LNCaP clone FGC (cell line): ENCODE data around the gene CDK18.

Source experiments
- DNase-seq: peaks from one replicate; pipeline ENCODE4 v3.0.0-alpha.2; 2011; ENCODE audit warnings: low read depth
- H3K4me3 ChIP-seq: 2 replicates; pipeline ENCODE4 v1.5.1; 2011; ENCODE audit warnings: mild to moderate bottlenecking, low read depth, low read length, control low read depth
- TF ChIP-seq, protein P1 (sequence below): IDR thresholded peaks from 2 replicates; pipeline ENCODE4 v1.5.1; 2012; ENCODE audit warnings: mild to moderate bottlenecking; ENCODE audit not compliant: control insufficient read depth, insufficient read depth; ENCODE audit errors: extremely low read depth

Gene CDK18

DNA sequence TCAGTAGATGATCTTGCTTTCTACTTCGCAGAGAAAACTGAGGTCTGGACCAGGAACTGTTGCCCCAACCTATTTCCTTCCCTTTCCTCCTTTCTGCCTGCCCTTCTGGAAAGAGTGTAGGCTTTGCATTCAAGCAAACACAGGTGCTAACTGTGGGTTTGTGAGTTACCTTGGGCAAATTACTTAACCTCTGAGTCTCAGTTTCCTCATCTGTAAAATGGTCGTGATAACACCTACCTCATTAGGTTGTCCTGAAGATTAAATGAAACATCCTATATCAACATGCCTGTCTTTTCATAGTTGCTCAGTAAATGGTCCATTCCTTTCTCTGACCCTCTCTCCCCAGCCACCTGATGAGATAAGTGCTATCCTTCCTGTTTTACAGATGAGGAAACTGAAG lies 39.1 kb upstream of the CDK18 start:
- TF ChIP-seq, protein P1, sequence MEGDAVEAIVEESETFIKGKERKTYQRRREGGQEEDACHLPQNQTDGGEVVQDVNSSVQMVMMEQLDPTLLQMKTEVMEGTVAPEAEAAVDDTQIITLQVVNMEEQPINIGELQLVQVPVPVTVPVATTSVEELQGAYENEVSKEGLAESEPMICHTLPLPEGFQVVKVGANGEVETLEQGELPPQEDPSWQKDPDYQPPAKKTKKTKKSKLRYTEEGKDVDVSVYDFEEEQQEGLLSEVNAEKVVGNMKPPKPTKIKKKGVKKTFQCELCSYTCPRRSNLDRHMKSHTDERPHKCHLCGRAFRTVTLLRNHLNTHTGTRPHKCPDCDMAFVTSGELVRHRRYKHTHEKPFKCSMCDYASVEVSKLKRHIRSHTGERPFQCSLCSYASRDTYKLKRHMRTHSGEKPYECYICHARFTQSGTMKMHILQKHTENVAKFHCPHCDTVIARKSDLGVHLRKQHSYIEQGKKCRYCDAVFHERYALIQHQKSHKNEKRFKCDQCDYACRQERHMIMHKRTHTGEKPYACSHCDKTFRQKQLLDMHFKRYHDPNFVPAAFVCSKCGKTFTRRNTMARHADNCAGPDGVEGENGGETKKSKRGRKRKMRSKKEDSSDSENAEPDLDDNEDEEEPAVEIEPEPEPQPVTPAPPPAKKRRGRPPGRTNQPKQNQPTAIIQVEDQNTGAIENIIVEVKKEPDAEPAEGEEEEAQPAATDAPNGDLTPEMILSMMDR = no peak
- no peak for DNase-seq
- no peak overlapping the region for H3K4me3 ChIP-seq

DNA sequence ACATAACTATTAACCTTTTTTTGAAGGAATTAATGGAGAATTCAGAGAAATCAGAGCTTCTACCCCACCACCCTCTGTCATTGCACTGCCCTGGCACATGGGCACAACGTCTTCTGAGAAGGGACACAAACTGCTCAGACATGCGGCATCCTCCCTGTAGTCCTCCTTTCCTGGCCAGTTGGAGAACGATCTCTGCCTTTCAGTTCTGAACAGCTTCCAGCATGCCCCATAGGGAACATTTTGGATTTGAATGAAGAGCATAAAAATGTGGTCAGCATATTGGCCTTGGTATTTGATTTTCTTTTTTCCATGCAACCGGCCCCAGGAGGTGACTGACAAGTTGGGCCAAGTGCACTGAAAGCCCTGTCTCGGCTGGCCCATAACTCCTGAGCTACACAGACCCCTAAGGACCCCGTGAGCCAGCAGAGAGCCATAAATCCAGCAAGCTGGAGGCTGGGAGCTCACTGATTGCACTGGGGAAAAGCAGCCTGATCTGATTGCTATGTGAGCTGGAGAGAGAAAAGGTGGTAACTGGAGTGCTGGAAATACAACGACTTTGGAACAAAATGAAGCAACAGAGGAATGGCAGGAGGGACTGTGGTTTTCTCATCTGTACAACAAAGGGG lies 37.8 kb upstream of the CDK18 start:
- TF ChIP-seq, protein P1 = no peak
- DNase-seq = no peak
- no peak overlapping the region for H3K4me3 ChIP-seq

DNA sequence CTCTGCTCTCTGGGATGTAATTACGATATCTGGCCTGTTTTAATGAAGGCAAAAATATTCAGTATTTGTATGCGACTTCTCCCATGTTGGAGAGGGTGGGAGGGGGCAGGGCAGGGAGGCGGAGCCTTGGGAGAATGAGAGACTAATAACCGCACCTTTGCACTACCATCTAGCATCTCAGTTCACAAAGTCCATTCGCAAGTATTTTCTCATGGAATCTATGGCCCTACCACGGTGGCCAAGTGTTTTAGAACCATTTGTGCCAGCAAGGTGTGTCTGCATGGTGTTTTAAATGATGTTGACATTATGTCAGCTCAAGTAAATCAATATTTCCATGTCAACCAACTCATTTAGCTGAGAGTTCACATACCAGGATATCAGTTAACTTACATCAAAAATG lies 34.3 kb upstream of the CDK18 start:
- no peak for DNase-seq
- no peak overlapping the region for H3K4me3 ChIP-seq
- TF ChIP-seq, protein P1 = no peak

DNA sequence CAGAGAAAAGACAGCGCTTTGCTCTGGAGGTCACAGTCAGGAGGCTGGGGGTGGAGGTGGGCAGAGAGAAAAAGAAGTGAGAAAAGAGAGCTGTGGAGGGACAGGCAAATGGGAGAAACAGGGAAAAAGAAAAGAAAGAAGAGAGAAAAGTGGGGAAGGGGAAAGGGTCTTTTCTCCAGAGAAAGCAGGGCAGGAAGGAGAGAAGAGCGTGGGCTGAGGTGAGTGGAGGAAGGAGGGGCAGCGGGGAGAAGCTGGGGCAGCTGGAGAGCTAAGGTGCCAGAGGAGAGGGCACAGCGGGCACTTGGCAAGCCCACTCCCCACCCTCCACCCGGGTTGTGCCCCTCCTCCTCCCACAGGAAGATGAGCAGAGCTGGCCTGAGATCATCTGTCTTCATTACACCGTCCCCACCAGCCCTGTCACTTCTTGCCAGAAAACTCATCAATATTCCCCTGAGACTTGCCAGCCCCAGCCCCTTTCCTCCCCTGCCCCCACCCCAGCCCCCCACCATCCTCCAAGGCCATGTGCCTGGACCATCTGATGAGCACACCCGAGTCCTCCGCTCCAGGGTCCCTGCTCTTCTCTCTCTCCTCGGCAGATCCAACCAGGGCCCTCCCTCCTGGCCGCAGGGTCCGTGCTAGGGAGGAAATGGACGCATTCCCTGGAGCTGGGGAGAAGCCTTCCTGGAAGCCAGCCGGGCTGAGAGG lies 31.6 kb upstream of the CDK18 start:
- H3K4me3 ChIP-seq = no peak overlapping the region
- DNase-seq = no peak
- TF ChIP-seq, protein P1 = no peak

DNA sequence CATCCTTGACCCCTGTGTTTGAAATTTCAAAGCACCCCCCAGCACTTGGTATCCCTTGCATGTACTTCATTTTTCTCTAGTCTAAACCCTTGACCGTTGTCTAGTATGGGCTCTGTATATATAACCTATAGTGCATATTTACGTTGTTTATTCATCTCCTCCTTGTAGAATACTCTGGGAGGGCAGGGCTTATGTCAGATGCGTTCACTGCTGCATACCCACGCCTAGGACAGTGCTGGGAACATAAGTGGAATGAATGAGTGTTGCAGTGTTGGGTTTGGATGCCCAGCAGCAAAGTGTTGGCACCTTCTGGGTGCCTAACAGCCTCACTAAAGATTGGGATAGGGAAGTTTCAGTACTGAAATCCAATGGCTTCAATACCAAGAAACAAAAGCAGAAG lies 31.0 kb upstream of the CDK18 start:
- H3K4me3 ChIP-seq = no peak overlapping the region
- DNase-seq = no peak
- TF ChIP-seq, protein P1 = no peak

DNA sequence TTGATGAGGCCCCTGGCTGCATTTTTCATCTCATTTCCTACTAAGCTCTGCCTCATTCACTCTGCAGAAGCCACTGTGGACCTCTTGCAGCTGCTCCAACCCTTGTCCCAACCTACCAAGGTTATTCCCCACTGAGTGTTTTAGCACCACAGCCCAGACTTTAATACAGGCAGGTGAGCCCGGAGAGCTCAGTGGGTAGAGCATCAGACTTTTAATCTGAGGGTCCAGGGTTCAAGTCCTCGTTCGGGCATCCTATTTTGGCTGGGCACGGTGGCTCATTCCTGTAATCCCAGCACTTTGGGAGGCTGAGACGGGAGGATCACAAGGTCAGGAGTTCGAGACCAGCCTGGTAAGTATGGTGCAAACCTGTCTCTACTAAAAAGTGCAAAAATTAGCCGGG lies 30.5 kb upstream of the CDK18 start:
- no peak overlapping the region for H3K4me3 ChIP-seq
- DNase-seq = no peak
- TF ChIP-seq, protein P1 = no peak

DNA sequence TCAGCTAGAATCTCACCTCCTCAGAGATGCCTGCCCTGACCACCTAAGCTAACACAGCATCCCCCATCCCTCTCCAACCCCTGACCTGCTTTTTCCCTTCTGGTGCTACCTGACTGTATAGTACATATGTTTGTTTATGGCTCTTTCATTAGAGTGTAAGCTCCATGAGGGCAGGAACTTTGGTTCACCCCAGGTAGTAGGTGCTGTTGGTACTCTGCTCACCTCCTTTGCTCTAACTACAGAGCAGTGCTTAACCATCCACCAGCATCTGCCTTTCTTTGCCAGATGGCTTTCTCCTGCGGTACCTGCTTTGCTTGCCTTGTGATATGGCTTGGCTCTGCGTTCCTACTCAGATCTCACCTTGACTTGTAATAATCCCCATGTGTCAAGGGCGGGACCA lies 29.9 kb upstream of the CDK18 start:
- TF ChIP-seq, protein P1 = no peak
- no peak overlapping the region for H3K4me3 ChIP-seq
- no peak for DNase-seq
